Pancreas (tissue), 10 donors: ENCODE results near the gene PRR18. TPM values are rescaled to one million over a fixed set of nuclear protein-coding genes. Genes with fewer than 3 reads are reported as not detected.

Experiments
- ATAC-seq, 4 donors: fragments of 200-7000 bp; cut with Tn5 transposase; one replicate each; pipeline versions ENCODE4 v1.8.0 to v1.9.1; 2020; ENCODE audit warnings: mild to moderate bottlenecking in 4 of 4, moderate library complexity in 4 of 4
- DNase-seq, 6 donors: peaks; one replicate each; pipeline ENCODE4 v3.0.0-alpha.2; 2020
- FAIRE-seq: peaks from 2 replicates; lab custom pipeline; 2012; peaks lifted over from hg19 to GRCh38; lab: Jason Lieb, UNC
- H3K27ac ChIP-seq, 4 donors: fragments of 200-600 bp; sonication (generic); 1 replicate in 3 of 4; 2 replicates in 1 of 4; pipeline versions ENCODE4 v1.5.0 to v1.8.0; 2020
- H3K27me3 ChIP-seq, 4 donors: fragments of 200-600 bp; one replicate each; pipeline ENCODE4 v1.8.0; 2021
- H3K36me3 ChIP-seq, 3 donors: fragments of 200-600 bp; sonication (generic) in 1 of 3; one replicate each; pipeline versions ENCODE4 v1.5.0 to v1.8.0; 2020 to 2021
- H3K4me1 ChIP-seq, 3 donors: fragments of 200-600 bp; one replicate each; pipeline ENCODE4 v1.8.0; 2021
- H3K4me3 ChIP-seq, 4 donors: fragments of 200-600 bp; sonication (generic) in 2 of 4; one replicate each; pipeline versions ENCODE4 v1.5.0 to v1.8.0; 2020 to 2021
- H3K9me3 ChIP-seq, 4 donors: fragments of 200-600 bp; one replicate each; pipeline ENCODE4 v1.8.0; 2021
- WGBS, 2 donors: extraction: QIAGEN DNeasy Blood & Tissue Kit; methylation state at CpG; one replicate each; pipeline ENCODE4 v1.1.7; 2013; 5-methylcytosine and 5-hydroxymethylcytosine counted together
- intact Hi-C, 3 donors: fragments of 100-400 bp; cut with DNase I; formaldehyde crosslinking; loops; one replicate each; pipeline versions ENCODE4 v1.11.1 to v1.14.2; 2022
- polyA plus RNA-seq, 2 donors: library from polyadenylated mRNA; stranded (reverse); fragments of 200-250 nt; gene quantifications; one replicate each; pipeline ENCODE4 v1.2.3, GENCODE V29; 2013
- total RNA-seq, 6 donors: library from RNA; stranded (reverse); fragmentation: NEBNext Ultra II Directional in 4 of 6; extraction: Animal tissue kit (Norgen Biotek cat#: 25700) in 4 of 6; gene quantifications; one replicate each; pipeline versions ENCODE4 v1.2.1 to v1.2.4, GENCODE V29; 2021 to 2023
- TF ChIP-seq, protein P1 (sequence below), 4 donors: fragments of 200-600 bp; sonication (generic) in 3 of 4; IDR thresholded peaks; one replicate each; pipeline versions ENCODE4 v1.5.0 to v1.8.0; 2021; ENCODE audit warnings: antibody characterized with exemption in 4 of 4
- donor health status: healthy with polysubstance abuse.
- donor health status: DM: no; HTN: no; CAD: no; lungs with moderate emphysema.
- donor health status: DM: no; HTN: no; CAD: no.
- donor health status: control.
- donor health status: control.
- donor health status: Bipolar disorder and iron deficiency.
- donor health status: DM: yes; HTN: yes; CAD: no.
- donor health status: DM: no; HTN: no; CAD: no.
- donor health status: DM: no; HTN: no; CAD: no.
- donor health status: DM: yes; HTN: yes; CAD: no.

Gene PRR18
- total and polyA plus RNA-seq, 8 donors: 0.06 to 0.61 (median 0.34) TPM

DNA sequence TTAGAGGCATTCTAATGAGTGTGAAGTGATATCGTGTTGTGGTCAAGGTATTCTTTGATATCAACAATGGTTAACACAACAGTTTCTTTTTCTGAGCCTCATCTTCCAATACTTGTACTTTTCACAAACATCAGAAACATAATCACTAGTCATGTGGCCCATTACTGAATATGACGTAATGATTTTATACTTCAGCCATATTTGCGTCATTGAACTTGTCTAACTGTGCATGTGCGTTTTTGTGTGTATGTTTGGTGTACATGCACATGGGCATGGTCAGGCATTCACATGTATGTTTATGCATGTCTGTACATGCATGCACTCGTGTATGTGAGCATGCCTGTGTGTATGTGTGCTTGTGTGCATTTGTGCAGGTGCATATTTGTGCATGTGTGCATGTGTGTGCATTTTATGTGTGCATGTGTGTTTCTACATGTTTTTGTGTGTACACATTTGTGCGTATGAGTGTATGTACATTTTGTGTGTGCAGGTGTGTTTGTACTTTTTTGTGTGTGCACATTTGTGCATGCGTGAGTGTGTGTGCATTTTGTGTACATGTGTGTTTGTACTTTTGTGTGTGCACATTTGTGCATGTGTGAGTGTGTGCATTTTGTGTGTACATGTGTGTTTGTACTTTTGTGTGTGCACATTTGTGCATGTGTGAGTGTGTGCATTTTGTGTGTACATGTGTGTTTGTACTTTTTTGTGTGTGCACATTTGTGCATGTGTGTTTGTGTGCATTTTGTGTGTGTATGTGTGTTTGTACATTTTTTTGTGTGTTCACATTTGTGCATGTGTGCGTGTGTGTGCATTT lies 29.4 kb downstream of the PRR18 start:
- Histone ChIP-seq H3K27ac (no peak overlapping the region), H3K4me3 (no peak overlapping the region), H3K36me3 (no peaks in the 10 kb centered on the region), H3K27me3 (no peaks in the 10 kb centered on the region), H3K4me1 (no peaks in the 10 kb centered on the region), H3K9me3 (no peaks in the 10 kb centered on the region)
- intact Hi-C loops: loop anchor here in 1 of 3 donors (5.0 kb wide), 1 partner anchor 119 kb away; no protein-coding TSS in a partner anchor
- TF ChIP-seq, protein P1, sequence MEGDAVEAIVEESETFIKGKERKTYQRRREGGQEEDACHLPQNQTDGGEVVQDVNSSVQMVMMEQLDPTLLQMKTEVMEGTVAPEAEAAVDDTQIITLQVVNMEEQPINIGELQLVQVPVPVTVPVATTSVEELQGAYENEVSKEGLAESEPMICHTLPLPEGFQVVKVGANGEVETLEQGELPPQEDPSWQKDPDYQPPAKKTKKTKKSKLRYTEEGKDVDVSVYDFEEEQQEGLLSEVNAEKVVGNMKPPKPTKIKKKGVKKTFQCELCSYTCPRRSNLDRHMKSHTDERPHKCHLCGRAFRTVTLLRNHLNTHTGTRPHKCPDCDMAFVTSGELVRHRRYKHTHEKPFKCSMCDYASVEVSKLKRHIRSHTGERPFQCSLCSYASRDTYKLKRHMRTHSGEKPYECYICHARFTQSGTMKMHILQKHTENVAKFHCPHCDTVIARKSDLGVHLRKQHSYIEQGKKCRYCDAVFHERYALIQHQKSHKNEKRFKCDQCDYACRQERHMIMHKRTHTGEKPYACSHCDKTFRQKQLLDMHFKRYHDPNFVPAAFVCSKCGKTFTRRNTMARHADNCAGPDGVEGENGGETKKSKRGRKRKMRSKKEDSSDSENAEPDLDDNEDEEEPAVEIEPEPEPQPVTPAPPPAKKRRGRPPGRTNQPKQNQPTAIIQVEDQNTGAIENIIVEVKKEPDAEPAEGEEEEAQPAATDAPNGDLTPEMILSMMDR (IDR thresholded peaks at IDR 0.05): no peak
- DNase-seq (no peak), FAIRE-seq (no peak), ATAC-seq (no peak)
- 46 to 54% methylated on average over 8 of the region's 8 CpGs for WGBS, 2 donors

DNA sequence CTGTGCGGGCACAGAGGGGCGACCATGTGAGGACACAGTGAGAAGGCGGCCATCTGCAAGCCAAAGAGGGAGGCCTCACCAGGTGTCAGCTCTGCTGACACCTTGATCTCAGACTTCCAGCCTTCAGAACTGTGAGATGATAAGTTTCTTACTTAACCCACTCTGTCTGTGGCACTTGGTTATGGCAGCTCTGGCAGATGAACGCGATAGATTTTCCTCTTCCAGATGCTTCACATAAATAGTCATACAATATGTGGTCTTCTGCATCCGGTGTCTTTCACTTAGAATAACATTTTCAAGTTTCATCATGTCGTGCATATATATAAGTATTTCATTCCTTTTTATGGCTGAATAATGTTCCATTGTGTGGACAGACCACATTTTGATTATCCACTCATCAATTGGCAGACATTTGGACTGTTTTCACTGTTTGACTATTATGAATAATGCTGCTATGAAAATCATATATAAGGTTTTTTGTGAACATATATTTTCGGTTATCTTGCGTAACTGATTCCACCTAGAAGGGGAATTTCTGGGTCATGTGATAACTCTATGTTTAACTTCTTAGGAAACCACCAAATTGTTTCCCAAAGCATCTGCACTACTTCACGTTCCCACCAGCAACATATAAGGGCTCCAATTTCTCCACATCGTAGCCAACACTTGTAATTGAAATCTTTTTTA lies 30.2 kb downstream of the PRR18 start:
- no peak overlapping the region for H3K27ac ChIP-seq
- no peaks in the 10 kb centered on the region for H3K27me3 ChIP-seq
- no peak overlapping the region for H3K4me3 ChIP-seq
- no peaks in the 10 kb centered on the region for H3K36me3 ChIP-seq
- 76 to 80% methylated on average over 11 of the region's 11 CpGs for WGBS, 2 donors
- FAIRE-seq: no peak
- H3K4me1 ChIP-seq: no peaks in the 10 kb centered on the region
- no peaks in the 10 kb centered on the region for H3K9me3 ChIP-seq
- no peak for ATAC-seq
- intact Hi-C loops: loop anchor here in 1 of 3 donors (5.0 kb wide), 1 partner anchor 119 kb away; no protein-coding TSS in a partner anchor
- TF ChIP-seq, protein P1 (IDR thresholded peaks at IDR 0.05): no peak
- DNase-seq: no peak

DNA sequence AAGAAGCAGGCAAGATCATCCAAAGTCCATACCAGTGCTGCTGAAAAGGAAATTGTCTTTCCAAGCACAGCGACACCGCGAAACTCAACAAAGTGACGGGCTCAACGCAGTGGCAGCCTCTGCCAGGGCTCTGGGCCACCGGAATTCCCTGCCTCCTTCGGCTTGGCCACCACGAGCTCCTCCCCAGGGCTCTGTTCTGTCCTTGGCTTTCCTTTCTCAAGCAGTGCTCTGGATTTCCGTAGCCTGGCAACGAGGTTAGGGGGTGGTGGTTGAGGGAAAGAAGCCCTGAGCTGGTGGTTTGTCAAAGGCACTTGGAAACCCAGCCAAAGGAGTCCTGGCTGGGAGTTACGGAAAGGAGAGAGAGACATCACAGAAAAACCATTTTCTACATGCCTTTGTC lies 31.2 kb downstream of the PRR18 start:
- no peak for FAIRE-seq
- intact Hi-C loops: loop anchor here in 1 of 3 donors (5.0 kb wide), 1 partner anchor 120 kb away; no protein-coding TSS in a partner anchor
- no peaks in the 10 kb centered on the region for H3K27me3 ChIP-seq
- H3K27ac ChIP-seq: no peak overlapping the region
- DNase-seq: no peak
- H3K36me3 ChIP-seq: no peaks in the 10 kb centered on the region
- no peaks in the 10 kb centered on the region for H3K4me1 ChIP-seq
- no peak overlapping the region for H3K4me3 ChIP-seq
- no peaks in the 10 kb centered on the region for H3K9me3 ChIP-seq
- 44 to 47% methylated on average over 11 of the region's 11 CpGs for WGBS, 2 donors
- peak in 2 of 4 donors; percentile 38 to 44 for ATAC-seq
- TF ChIP-seq, protein P1 (IDR thresholded peaks at IDR 0.05): no peak

DNA sequence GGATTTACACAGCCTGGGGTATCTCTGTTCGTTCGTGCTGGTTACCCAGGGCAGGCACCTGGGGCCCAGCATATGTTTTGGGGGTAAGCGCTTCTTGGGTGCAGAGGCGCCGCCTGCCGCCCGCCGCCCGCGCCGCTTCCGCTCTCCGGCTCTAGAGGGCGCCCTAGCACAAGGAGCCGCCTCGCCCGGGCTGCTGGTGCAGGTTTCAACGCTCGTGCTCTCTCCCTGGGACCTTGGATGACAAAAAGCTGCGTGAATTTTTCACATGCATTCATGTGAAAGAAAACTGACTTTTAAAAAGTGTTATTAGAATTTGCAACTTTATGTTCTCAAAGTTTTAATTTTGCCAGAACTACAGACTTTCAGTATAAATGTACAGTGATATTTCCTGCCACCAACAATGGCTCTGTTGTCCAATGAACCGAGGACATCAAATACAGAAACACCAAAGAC lies 32.5 kb downstream of the PRR18 start:
- ATAC-seq: peak; percentile 95 to 100 (median 98)
- Histone ChIP-seq H3K4me3 (no peak overlapping the region), H3K4me1 (no peaks in the 10 kb centered on the region), H3K27me3 (no peaks in the 10 kb centered on the region), H3K36me3 (no peaks in the 10 kb centered on the region), H3K27ac (no peak overlapping the region), H3K9me3 (no peaks in the 10 kb centered on the region)
- peak; percentile 50 to 97 (median 80) for DNase-seq
- 2 to 3% methylated on average over 21 of the region's 21 CpGs for WGBS, 2 donors
- TF ChIP-seq, protein P1 (IDR thresholded peaks at IDR 0.05): peak; percentile 97 to 99 (median 99)
- intact Hi-C loops: loop anchor here in 2 of 3 donors (2.0 to 5.0 kb wide), 2 partner anchors 122 to 125 kb away; no protein-coding TSS in a partner anchor
- no peak for FAIRE-seq
